CD14-positive monocyte (primary cell): ENCODE results near the gene IVL. TPM values are rescaled to one million over a fixed set of nuclear protein-coding genes. Genes with fewer than 3 reads are reported as not detected.

Experiments used
- DNase-seq, 3 donors: peaks; one replicate each; pipeline ENCODE4 v3.0.0-alpha.2; 2011 to 2022
- H2AFZ ChIP-seq: 2 replicates; pipeline ENCODE4 v1.6.0; 2012; ENCODE audit warnings: mild to moderate bottlenecking, low read depth, low read length, inconsistent platforms; ENCODE audit not compliant: insufficient read depth, poor library complexity, severe bottlenecking
- H3K27ac ChIP-seq, 2 donors: 1 replicate in 1 of 2; 2 replicates in 1 of 2; pipeline ENCODE4 v1.5.1; 2012 to 2013; ENCODE audit warnings: low read length in 2 of 2, control low read depth in 1 of 2, inconsistent platforms in 1 of 2, low read depth in 1 of 2, mild to moderate bottlenecking in 1 of 2
- H3K27me3 ChIP-seq, 2 donors: one replicate each; pipeline versions ENCODE4 v1.6.0 to v1.6.1; 2011 to 2013; ENCODE audit warnings: low read length in 2 of 2; ENCODE audit not compliant: control insufficient read depth in 2 of 2, insufficient read depth in 2 of 2
- H3K36me3 ChIP-seq, 2 donors: replicated peaks in 1 of 2; 1 replicate in 1 of 2; 2 replicates in 1 of 2; pipeline versions ENCODE4 v1.5.1 to v1.6.1; 2012 to 2013; ENCODE audit warnings: low read length in 2 of 2, control low read depth in 1 of 2, inconsistent platforms in 1 of 2, mild to moderate bottlenecking in 1 of 2; ENCODE audit not compliant: insufficient read depth in 2 of 2, control insufficient read depth in 1 of 2
- H3K4me1 ChIP-seq, 2 donors: 1 replicate in 1 of 2; 2 replicates in 1 of 2; pipeline versions ENCODE4 v1.5.1 to v1.6.1; 2012 to 2013; ENCODE audit warnings: low read length in 2 of 2, control low read depth in 1 of 2, inconsistent platforms in 1 of 2, mild to moderate bottlenecking in 1 of 2, moderate library complexity in 1 of 2; ENCODE audit not compliant: insufficient read depth in 2 of 2, control insufficient read depth in 1 of 2
- H3K4me2 ChIP-seq: replicated peaks from 2 replicates; pipeline ENCODE3; 2012; ENCODE audit warnings: low read length, moderate library complexity, mild to moderate bottlenecking; ENCODE audit not compliant: poor library complexity, severe bottlenecking; ENCODE audit errors: extremely low read depth
- H3K4me3 ChIP-seq, 3 experiments: fragments of 200-600 bp in 1 of 3; sonication (generic) in 1 of 3; replicated peaks in 1 of 3; 1 replicate in 2 of 3; 2 replicates in 1 of 3; pipeline ENCODE4 v1.5.1; 2011 to 2013; ENCODE audit warnings: low read length in 3 of 3, mild to moderate bottlenecking in 3 of 3, control low read depth in 2 of 3, low read depth in 2 of 3, inconsistent platforms in 1 of 3, moderate library complexity in 1 of 3
- H3K79me2 ChIP-seq: 2 replicates; pipeline ENCODE4 v1.6.0; 2012; ENCODE audit warnings: mild to moderate bottlenecking, control low read depth, inconsistent platforms, low read length, moderate library complexity; ENCODE audit not compliant: insufficient read depth
- H3K9ac ChIP-seq: 2 replicates; pipeline ENCODE4 v1.6.0; 2017; ENCODE audit warnings: low read length, mild to moderate bottlenecking; ENCODE audit not compliant: insufficient read depth, poor library complexity, severe bottlenecking
- H3K9me3 ChIP-seq, 2 donors: replicated peaks in 1 of 2; 1 replicate in 1 of 2; 2 replicates in 1 of 2; pipeline versions ENCODE4 v1.5.1 to v1.6.1; 2012 to 2013; ENCODE audit warnings: low read length in 2 of 2, control low read depth in 1 of 2; ENCODE audit not compliant: control insufficient read depth in 1 of 2, insufficient read depth in 1 of 2
- H4K20me1 ChIP-seq: 2 replicates; pipeline ENCODE4 v1.6.0; 2012; ENCODE audit warnings: mild to moderate bottlenecking, low read length, control low read depth, moderate library complexity; ENCODE audit not compliant: insufficient read depth
- H3K27ac Mint-ChIP-seq, 7 donors: one replicate each; pipeline ENCODE4 v1.8.0; 2020; ENCODE audit warnings: mild to moderate bottlenecking in 7 of 7, mixed read lengths in 7 of 7, moderate library complexity in 6 of 7, inconsistent platforms in 2 of 7
- H3K27me3 Mint-ChIP-seq, 3 donors: one replicate each; pipeline ENCODE4 v1.8.0; 2021 to 2022; ENCODE audit warnings: low read depth in 3 of 3, mild to moderate bottlenecking in 3 of 3, mixed read lengths in 3 of 3, moderate library complexity in 3 of 3, inconsistent platforms in 1 of 3
- H3K36me3 Mint-ChIP-seq, 2 donors: one replicate each; pipeline ENCODE4 v1.8.0; 2020; ENCODE audit warnings: mixed read lengths in 2 of 2, inconsistent platforms in 1 of 2, mild to moderate bottlenecking in 1 of 2
- H3K4me1 Mint-ChIP-seq: one replicate; pipeline ENCODE4 v1.8.0; 2020; ENCODE audit warnings: mild to moderate bottlenecking, mixed read lengths
- H3K4me3 Mint-ChIP-seq, 2 donors: one replicate each; pipeline ENCODE4 v1.8.0; 2020; ENCODE audit warnings: mild to moderate bottlenecking in 2 of 2, mixed read lengths in 2 of 2, moderate library complexity in 1 of 2
- H3K9me3 Mint-ChIP-seq, 7 donors: one replicate each; pipeline ENCODE4 v1.8.0; 2020 to 2022; ENCODE audit warnings: mixed read lengths in 7 of 7, mild to moderate bottlenecking in 6 of 7, moderate library complexity in 6 of 7, inconsistent platforms in 2 of 7
- WGBS: methylation state at CpG from one replicate; pipeline ENCODE4 v1.1.5; 2013; ENCODE audit warnings: missing lambda C conversion rate; ENCODE audit not compliant: insufficient coverage; 5-methylcytosine and 5-hydroxymethylcytosine counted together
- intact Hi-C, 2 donors: fragments of 100-400 bp; cut with micrococcal nuclease; formaldehyde crosslinking; loops; one replicate each; pipeline versions ENCODE4 v1.15.0 to v1.15.1; 2023
- polyA plus RNA-seq, 3 donors: library from polyadenylated mRNA; depleted of rRNA in 1 of 3; unstranded in 2 of 3; stranded (reverse) in 1 of 3; fragments of 300-500 nt in 2 of 3; fragments of >200 nt in 1 of 3; fragmentation: Illumina TruSeq in 2 of 3; gene quantifications; 1 replicate in 2 of 3; 2 replicates in 1 of 3; pipeline ENCODE4 v1.2.3, GENCODE V29; 2012 to 2021
- TF ChIP-seq, protein P1 (sequence below): fragments of 200-600 bp; IDR thresholded peaks from one replicate; pipeline ENCODE4 v1.8.0; 2022; ENCODE audit warnings: antibody characterized with exemption, mild to moderate bottlenecking

IVL gene
- polyA plus RNA-seq, 3 donors = not detected

GRCh38 chr1:152886085-152886484, 22.3 kb upstream of the IVL start:
- Mint-ChIP-seq H3K27ac (no peak overlapping the region), H3K27me3 (peaks cover 1 to 10% (median 7%) of the 10 kb centered on the region in 3 donors), H3K4me1 (peaks cover 5% of the 10 kb centered on the region), H3K9me3 (peaks cover 0 to 3% (median 1%) of the 10 kb centered on the region in 7 donors), H3K4me3 (no peak overlapping the region), H3K36me3 (no peaks in the 10 kb centered on the region)
- H2AFZ ChIP-seq = no peak overlapping the region
- DNase-seq = no peak
- H3K36me3 ChIP-seq = no peaks in the 10 kb centered on the region
- H3K9ac ChIP-seq = no peak overlapping the region
- no peaks in the 10 kb centered on the region for H3K79me2 ChIP-seq
- no peaks in the 10 kb centered on the region for H4K20me1 ChIP-seq
- H3K4me2 ChIP-seq = no peak overlapping the region
- H3K27ac ChIP-seq = no peak overlapping the region
- H3K27me3 ChIP-seq = peaks cover 0 to 3% of the 10 kb centered on the region in 2 donors
- TF ChIP-seq, protein P1, sequence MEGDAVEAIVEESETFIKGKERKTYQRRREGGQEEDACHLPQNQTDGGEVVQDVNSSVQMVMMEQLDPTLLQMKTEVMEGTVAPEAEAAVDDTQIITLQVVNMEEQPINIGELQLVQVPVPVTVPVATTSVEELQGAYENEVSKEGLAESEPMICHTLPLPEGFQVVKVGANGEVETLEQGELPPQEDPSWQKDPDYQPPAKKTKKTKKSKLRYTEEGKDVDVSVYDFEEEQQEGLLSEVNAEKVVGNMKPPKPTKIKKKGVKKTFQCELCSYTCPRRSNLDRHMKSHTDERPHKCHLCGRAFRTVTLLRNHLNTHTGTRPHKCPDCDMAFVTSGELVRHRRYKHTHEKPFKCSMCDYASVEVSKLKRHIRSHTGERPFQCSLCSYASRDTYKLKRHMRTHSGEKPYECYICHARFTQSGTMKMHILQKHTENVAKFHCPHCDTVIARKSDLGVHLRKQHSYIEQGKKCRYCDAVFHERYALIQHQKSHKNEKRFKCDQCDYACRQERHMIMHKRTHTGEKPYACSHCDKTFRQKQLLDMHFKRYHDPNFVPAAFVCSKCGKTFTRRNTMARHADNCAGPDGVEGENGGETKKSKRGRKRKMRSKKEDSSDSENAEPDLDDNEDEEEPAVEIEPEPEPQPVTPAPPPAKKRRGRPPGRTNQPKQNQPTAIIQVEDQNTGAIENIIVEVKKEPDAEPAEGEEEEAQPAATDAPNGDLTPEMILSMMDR = no peak
- no peaks in the 10 kb centered on the region for H3K4me1 ChIP-seq
- intact Hi-C loops = no loop called here
- WGBS = 46% methylated on average over 2 of the region's 3 CpGs
- no peaks in the 10 kb centered on the region for H3K9me3 ChIP-seq
- no peak overlapping the region for H3K4me3 ChIP-seq

GRCh38 chr1:152886758-152887409, 21.5 kb upstream of the IVL start:
- intact Hi-C loops = no loop called here
- no peak overlapping the region for H3K4me3 ChIP-seq
- no peaks in the 10 kb centered on the region for H4K20me1 ChIP-seq
- no peak overlapping the region for H3K4me2 ChIP-seq
- no peak for DNase-seq
- TF ChIP-seq, protein P1 = no peak
- no peak overlapping the region for H3K27ac ChIP-seq
- H3K27me3 ChIP-seq = peaks cover 0 to 3% of the 10 kb centered on the region in 2 donors
- no peak overlapping the region for H2AFZ ChIP-seq
- WGBS = 64% methylated on average over 5 of the region's 8 CpGs
- Mint-ChIP-seq H3K4me1 (peaks cover 5% of the 10 kb centered on the region), H3K27me3 (peaks cover 5 to 14% (median 7%) of the 10 kb centered on the region in 3 donors), H3K4me3 (no peak overlapping the region), H3K27ac (no peak overlapping the region), H3K36me3 (no peaks in the 10 kb centered on the region), H3K9me3 (peaks cover 0 to 3% (median 0%) of the 10 kb centered on the region in 7 donors)
- H3K9me3 ChIP-seq = no peaks in the 10 kb centered on the region
- no peaks in the 10 kb centered on the region for H3K4me1 ChIP-seq
- no peaks in the 10 kb centered on the region for H3K36me3 ChIP-seq
- H3K79me2 ChIP-seq = no peaks in the 10 kb centered on the region
- H3K9ac ChIP-seq = no peak overlapping the region
